ENCODE data around the gene ZFYVE19. TPM values are rescaled to one million over a fixed set of nuclear protein-coding genes. Genes with fewer than 3 reads are reported as not detected.

ZFYVE19 gene
- polyA plus RNA-seq, 3 donors = 8.2 to 62.9 (median 10.3) TPM

GRCh38 chr15:40854161-40854560, 47.3 kb downstream of the ZFYVE19 start:
- Mint-ChIP-seq H3K36me3 (peaks cover 55 to 81% of the 10 kb centered on the region in 2 donors), H3K4me3 (no peak overlapping the region), H3K4me1 (peaks cover 20% of the 10 kb centered on the region), H3K27ac (no peak overlapping the region), H3K9me3 (peaks cover 0 to 3% (median 0%) of the 10 kb centered on the region in 7 donors), H3K27me3 (ENCODE audit: low read depth in 3 of 3) (peaks cover 3 to 7% (median 4%) of the 10 kb centered on the region in 3 donors)
- Histone ChIP-seq H3K4me1 (ENCODE audit: control insufficient read depth in 1 of 2, insufficient read depth in 2 of 2, low read length in 2 of 2) (peaks cover 18 to 24% of the 10 kb centered on the region in 2 donors), H2AFZ (ENCODE audit: insufficient read depth, low read depth, low read length, poor library complexity, severe bottlenecking) (no peak overlapping the region), H4K20me1 (ENCODE audit: insufficient read depth, low read length) (peaks cover 15% of the 10 kb centered on the region), H3K9ac (ENCODE audit: insufficient read depth, low read length, poor library complexity, severe bottlenecking) (no peak overlapping the region), H3K27me3 (ENCODE audit: control insufficient read depth in 2 of 2, insufficient read depth in 2 of 2, low read length in 2 of 2) (no peaks in the 10 kb centered on the region), H3K27ac (ENCODE audit: low read depth in 1 of 2, low read length in 2 of 2) (no peak overlapping the region), H3K9me3 (replicated peaks in 1 of 2; ENCODE audit: control insufficient read depth in 1 of 2, insufficient read depth in 1 of 2, low read length in 2 of 2) (no peaks in the 10 kb centered on the region), H3K4me2 (replicated peaks; ENCODE audit: extremely low read depth, low read length, poor library complexity, severe bottlenecking) (no peak overlapping the region), H3K79me2 (ENCODE audit: insufficient read depth, low read length) (no peaks in the 10 kb centered on the region), H3K36me3 (replicated peaks in 1 of 2; ENCODE audit: control insufficient read depth in 1 of 2, insufficient read depth in 2 of 2, low read length in 2 of 2) (peaks cover 42 to 58% of the 10 kb centered on the region in 2 donors), H3K4me3 (replicated peaks in 1 of 3; ENCODE audit: low read depth in 2 of 3, low read length in 3 of 3) (no peak overlapping the region)
- 82% methylated on average over 4 of the region's 10 CpGs for WGBS (ENCODE audit: insufficient coverage)
- no peak for TF ChIP-seq CTCF (IDR thresholded peaks at IDR 0.05)
- no peak for DNase-seq
- intact Hi-C loops (cut with micrococcal nuclease) = no loop called here

- H3K4me1 Mint-ChIP-seq = peaks cover 33% of the 10 kb centered on the region
- H3K9me3 ChIP-seq (replicated peaks in 1 of 2; ENCODE audit: control insufficient read depth in 1 of 2, insufficient read depth in 1 of 2, low read length in 2 of 2) = no peaks in the 10 kb centered on the region
- no peaks in the 10 kb centered on the region for H3K27me3 ChIP-seq (ENCODE audit: control insufficient read depth in 2 of 2, insufficient read depth in 2 of 2, low read length in 2 of 2)
- no peak overlapping the region for H3K27ac ChIP-seq (ENCODE audit: low read depth in 1 of 2, low read length in 2 of 2)
- H3K27me3 Mint-ChIP-seq (ENCODE audit: low read depth in 3 of 3) = peaks cover 2 to 7% (median 4%) of the 10 kb centered on the region in 3 donors
- peaks cover 38 to 53% of the 10 kb centered on the region in 2 donors for H3K36me3 ChIP-seq (replicated peaks in 1 of 2; ENCODE audit: control insufficient read depth in 1 of 2, insufficient read depth in 2 of 2, low read length in 2 of 2)
- H2AFZ ChIP-seq (ENCODE audit: insufficient read depth, low read depth, low read length, poor library complexity, severe bottlenecking) = no peak overlapping the region
- 100% methylated on average over 7 of the region's 13 CpGs for WGBS (ENCODE audit: insufficient coverage)
- peak overlapping the region in 1 of 7 donors; percentile 43 for H3K27ac Mint-ChIP-seq
- H3K9ac ChIP-seq (ENCODE audit: insufficient read depth, low read length, poor library complexity, severe bottlenecking) = no peak overlapping the region
- no peak overlapping the region for H3K4me2 ChIP-seq (replicated peaks; ENCODE audit: extremely low read depth, low read length, poor library complexity, severe bottlenecking)
- peaks cover 0 to 3% (median 0%) of the 10 kb centered on the region in 7 donors for H3K9me3 Mint-ChIP-seq
- peaks cover 31 to 40% of the 10 kb centered on the region in 2 donors for H3K4me1 ChIP-seq (ENCODE audit: control insufficient read depth in 1 of 2, insufficient read depth in 2 of 2, low read length in 2 of 2)
- peaks cover 42 to 72% of the 10 kb centered on the region in 2 donors for H3K36me3 Mint-ChIP-seq
- DNase-seq = no peak
- H4K20me1 ChIP-seq (ENCODE audit: insufficient read depth, low read length) = peaks cover 12% of the 10 kb centered on the region
- no peak overlapping the region for H3K4me3 Mint-ChIP-seq
- intact Hi-C loops (cut with micrococcal nuclease) = loop anchor here in 1 of 2 donors (2.0 kb wide), 1 partner anchor 167 kb away; no protein-coding TSS in a partner anchor
- no peak for TF ChIP-seq CTCF (IDR thresholded peaks at IDR 0.05)
- no peaks in the 10 kb centered on the region for H3K79me2 ChIP-seq (ENCODE audit: insufficient read depth, low read length)
- no peak overlapping the region for H3K4me3 ChIP-seq (replicated peaks in 1 of 3; ENCODE audit: low read depth in 2 of 3, low read length in 3 of 3)
These were observed 48.9 kb downstream of the ZFYVE19 start for GRCh38 chr15:40855706-40856234.

Data from CD14-positive monocyte (primary cell).